ENCODE results near the gene ASB11. TPM values are rescaled to one million over a fixed set of nuclear protein-coding genes. Genes with fewer than 3 reads are reported as not detected.

ASB11 gene
- total RNA-seq, 2 donors from 2014 or later = not detected

DNA sequence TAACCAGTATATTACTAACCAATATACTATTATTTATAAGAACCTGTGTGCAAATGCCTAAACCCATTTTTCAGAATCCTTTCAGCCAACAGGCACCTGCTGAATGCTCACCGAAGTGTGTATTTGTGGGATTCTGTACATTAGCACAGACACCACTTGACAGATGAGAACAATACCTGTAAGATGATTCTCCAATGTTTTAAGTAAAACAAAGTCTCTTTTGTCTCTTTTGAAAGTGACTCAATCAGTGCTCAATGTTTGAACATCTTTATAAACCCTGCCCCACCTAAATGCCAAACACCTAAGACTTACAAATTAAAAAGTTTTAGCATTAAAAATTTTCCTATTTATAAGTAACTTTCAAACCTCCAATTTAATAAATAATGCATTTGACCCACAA is 46.3 kb downstream of the ASB11 start:
- H3K9me3 Mint-ChIP-seq = no peaks in the 10 kb centered on the region
- no peaks in the 10 kb centered on the region for H3K36me3 Mint-ChIP-seq
- no peak for DNase-seq (ENCODE audit: low spot score in 2 of 2)

DNA sequence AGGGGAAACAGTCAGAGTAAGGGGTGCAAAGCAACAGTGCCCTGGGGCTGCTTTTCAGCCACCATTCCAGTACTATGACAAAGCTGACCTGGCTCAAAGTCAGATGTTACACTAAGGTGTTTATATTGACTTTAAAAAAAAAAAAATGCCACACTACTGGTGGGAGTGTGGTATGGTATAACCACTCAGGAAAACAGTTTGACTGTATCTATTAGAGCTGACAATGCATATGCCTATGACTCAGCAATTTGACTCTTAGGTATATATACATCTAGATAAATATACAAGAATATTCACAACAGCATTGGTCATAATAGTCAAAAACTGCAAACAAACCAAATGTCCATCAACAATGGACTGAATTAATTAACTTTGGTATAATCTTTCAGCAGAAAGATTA is 60.6 kb downstream of the ASB11 start:
- DNase-seq (ENCODE audit: low spot score in 2 of 2) = no peak
- H3K9me3 Mint-ChIP-seq = no peaks in the 10 kb centered on the region
- no peak for ATAC-seq
- no peak overlapping the region for H3K27ac Mint-ChIP-seq
- no peaks in the 10 kb centered on the region for H3K36me3 Mint-ChIP-seq

More for the DNA sequence above, 46.3 kb downstream of the ASB11 start:
- H3K27ac Mint-ChIP-seq = no peak overlapping the region
- no peak for ATAC-seq

DNA sequence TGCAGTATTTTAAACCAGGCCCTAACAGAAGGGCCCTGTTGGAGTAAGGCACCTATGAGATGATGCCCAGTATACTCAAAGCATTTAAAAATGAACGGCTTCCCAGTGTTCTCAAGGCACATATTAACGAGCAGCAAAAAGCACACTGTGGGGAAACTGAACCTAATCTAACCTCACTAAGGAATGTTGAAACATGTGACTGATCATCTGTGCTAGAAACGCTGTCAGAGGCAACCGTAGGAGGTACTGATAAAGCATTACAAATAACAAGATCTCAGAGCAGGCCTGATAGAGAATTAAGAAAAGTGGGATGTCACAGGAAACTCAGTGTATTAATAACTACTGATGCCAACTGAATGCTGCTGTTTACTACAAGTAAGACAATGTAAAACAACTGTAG is 69.5 kb downstream of the ASB11 start:
- no peaks in the 10 kb centered on the region for H3K36me3 Mint-ChIP-seq
- DNase-seq (ENCODE audit: low spot score in 2 of 2) = no peak
- no peak overlapping the region for H3K27ac Mint-ChIP-seq
- no peak for ATAC-seq
- no peaks in the 10 kb centered on the region for H3K9me3 Mint-ChIP-seq

DNA sequence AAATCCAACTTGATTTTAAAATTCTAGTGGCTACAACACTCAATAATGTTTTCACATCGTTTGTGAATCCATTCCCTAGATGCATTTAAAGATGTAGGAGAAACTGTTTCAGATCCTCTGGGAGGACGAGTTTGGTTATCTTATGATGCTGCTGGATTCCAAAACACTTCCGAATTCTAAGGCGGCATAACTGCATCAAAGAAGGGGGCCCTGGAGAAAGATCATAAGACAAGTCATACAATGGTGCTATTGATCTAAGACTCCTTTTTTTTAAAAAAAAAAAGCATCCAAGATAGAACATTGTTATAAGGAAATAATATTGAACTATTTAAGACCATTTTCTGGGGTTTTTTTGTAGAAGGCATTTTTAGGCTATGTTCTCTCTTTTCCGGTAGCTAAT is 71.0 kb downstream of the ASB11 start:
- Mint-ChIP-seq H3K27ac (no peak overlapping the region), H3K36me3 (no peaks in the 10 kb centered on the region), H3K9me3 (no peaks in the 10 kb centered on the region)
- DNase-seq (ENCODE audit: low spot score in 2 of 2) (no peak), ATAC-seq (no peak)

DNA sequence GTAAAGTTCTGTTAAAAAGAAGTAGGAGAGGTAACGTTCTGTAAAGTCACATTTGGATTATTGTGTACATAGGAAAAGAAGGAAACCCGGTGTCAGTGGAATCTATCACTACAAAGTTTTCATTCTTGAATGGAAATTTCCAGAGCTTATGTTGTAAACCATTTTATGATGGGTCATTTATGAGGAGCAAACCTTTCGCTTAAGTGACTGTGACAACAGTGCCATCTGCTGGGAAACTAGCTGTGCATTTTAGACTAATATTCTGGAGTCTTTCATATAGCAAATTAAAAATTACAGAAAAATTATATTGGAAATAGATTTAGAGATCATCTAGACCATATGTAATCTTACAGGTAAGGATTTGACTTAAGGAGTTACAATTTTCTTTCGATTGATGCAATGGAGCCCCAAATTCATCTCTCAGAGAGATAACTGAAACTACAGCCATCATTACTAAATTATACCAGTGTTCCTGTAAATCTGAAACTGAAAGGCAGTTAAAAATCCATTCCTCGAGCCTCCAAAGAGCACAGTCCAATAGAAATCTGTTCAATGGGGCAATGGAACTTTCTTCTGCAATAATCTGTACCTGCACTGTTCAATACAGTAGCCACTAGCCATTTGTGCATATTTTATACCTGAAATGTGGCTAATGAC is 72.4 kb downstream of the ASB11 start:
- ATAC-seq = peak in 1 of 2 donors; percentile 35
- peak in 1 of 2 donors; percentile 17 for DNase-seq (ENCODE audit: low spot score in 2 of 2)
- Mint-ChIP-seq H3K27ac (no peak overlapping the region), H3K9me3 (no peaks in the 10 kb centered on the region), H3K36me3 (no peaks in the 10 kb centered on the region)

DNA sequence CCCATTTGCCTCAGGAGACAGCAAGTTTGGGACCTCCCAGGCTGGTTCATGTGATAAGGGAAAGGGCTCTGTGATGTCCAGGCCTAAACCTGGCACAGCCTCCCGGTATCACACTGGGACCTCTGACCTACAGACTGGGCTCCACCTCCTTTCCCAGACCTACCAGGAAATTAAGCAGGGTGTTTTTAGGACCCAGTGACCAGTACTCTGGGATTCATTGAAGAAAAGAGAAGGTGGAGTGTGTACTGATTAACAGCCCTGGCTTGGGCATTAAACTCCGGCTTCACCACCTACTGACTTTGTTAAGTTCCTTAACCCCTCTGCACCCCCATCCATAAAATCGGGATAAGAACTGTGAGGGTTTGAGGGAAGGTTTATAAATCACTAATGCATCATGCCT is 74.1 kb downstream of the ASB11 start:
- H3K9me3 Mint-ChIP-seq = no peaks in the 10 kb centered on the region
- no peaks in the 10 kb centered on the region for H3K36me3 Mint-ChIP-seq
- no peak overlapping the region for H3K27ac Mint-ChIP-seq
- ATAC-seq (no peak), DNase-seq (ENCODE audit: low spot score in 2 of 2) (no peak)

DNA sequence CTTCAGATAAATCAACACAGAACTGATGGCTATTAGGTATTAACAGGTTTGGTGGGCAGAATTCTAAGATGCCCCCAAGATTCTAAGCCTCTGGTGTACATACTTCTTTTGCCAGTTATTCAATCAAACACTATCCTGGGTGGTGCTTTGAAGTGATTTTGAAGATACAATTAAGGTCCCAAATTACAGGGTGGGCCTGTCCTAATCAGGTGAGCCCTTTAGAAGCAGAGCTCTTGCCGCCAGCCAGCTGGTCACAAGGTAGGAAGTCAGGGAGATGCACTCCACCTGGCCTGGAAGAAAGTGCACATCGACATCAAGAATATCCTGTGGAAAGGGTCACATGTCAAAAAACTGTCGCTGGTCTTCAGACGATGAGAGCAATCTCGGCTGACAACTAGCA is 75.0 kb downstream of the ASB11 start:
- H3K36me3 Mint-ChIP-seq = no peaks in the 10 kb centered on the region
- DNase-seq (ENCODE audit: low spot score in 2 of 2) (no peak), ATAC-seq (no peak)
- H3K9me3 Mint-ChIP-seq = no peaks in the 10 kb centered on the region
- no peak overlapping the region for H3K27ac Mint-ChIP-seq

DNA sequence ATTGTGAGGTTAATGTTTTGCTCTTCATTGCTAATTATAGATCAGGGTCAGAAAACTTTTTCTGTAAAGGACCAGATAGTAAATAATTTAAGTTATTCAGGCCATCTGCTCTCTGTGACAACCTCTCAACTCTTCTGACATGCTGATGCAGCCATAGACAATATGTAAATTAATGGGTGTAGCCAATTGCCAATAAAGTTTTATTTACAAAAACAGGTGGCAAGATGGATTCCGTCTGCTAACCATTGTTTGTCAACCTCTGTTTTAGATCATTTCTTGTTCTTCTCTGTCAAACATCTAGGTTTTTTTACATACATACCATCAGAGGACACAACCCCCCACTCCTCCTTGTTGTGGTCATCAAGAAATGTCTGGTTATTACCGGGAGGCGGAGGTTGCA is 79.3 kb downstream of the ASB11 start:
- ATAC-seq (no peak), DNase-seq (ENCODE audit: low spot score in 2 of 2) (no peak)
- Mint-ChIP-seq H3K9me3 (no peaks in the 10 kb centered on the region), H3K27ac (no peak overlapping the region), H3K36me3 (no peaks in the 10 kb centered on the region)

DNA sequence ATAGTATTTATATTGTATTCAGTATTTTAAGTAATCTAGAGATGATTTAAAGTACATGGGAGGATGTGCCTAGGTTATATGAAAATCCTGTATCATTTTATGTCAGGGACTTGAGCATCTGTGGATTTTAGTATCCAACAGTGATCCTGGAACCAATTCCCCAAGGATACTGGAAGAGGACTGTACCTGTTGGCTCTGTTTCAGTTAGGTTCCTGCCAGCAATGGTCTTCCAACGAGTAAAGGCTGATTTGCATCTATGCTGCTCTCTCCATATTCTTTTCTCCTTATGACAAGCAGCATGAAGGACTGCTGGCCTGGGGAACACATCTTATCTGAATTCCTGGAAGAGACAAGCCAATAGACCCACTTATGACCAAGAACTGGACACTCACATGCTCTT is 80.4 kb downstream of the ASB11 start:
- no peaks in the 10 kb centered on the region for H3K36me3 Mint-ChIP-seq
- DNase-seq (ENCODE audit: low spot score in 2 of 2) = no peak
- no peaks in the 10 kb centered on the region for H3K9me3 Mint-ChIP-seq
- no peak for ATAC-seq
- H3K27ac Mint-ChIP-seq = no peak overlapping the region

DNA sequence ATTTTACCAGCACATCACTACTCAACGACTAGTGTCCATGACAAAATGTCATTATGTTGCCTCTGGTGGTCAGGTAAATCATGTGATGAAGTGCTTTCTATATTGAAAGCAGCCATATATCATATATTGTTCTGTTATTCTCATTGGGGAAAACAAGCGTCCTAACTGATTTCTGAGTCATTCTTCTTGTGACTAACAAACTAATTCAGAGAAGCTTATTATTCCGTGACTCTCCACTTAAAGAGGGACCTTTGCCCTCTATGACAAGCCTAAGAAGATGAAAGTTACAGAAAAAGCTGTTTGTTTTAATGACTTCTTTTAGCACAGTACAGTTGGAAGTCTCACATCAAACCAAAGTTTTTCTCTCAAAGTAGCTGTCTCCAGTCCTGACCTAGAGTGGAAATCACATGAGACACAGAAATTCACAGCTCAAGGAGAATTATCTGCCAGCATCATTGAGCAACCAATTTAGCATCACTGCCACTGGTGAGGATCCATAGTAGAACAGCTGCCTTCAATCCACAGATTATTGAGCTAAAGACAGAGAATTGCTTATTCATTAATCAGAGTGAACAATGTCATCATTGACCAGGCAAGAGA is 81.9 kb downstream of the ASB11 start:
- Mint-ChIP-seq H3K9me3 (no peaks in the 10 kb centered on the region), H3K36me3 (no peaks in the 10 kb centered on the region), H3K27ac (no peak overlapping the region)
- DNase-seq (ENCODE audit: low spot score in 2 of 2) (no peak), ATAC-seq (no peak)

Other genes starting within 250 kb of the ASB11 start
- 1 to 10 TPM in 1 of 2 donors, under 1 TPM in 1; 0.71 to 2.5 TPM for gene ASB9, start 45.6 kb downstream of the ASB11 start, total RNA-seq
- gene PIGA, start 19.9 kb upstream of the ASB11 start, total RNA-seq = 10 to 100 TPM; 31.5 to 36.8 TPM
- not detected for gene VEGFD, start 68.8 kb upstream of the ASB11 start, total RNA-seq
- 1 to 10 TPM; 4.6 to 4.7 TPM for gene PIR, start 177.7 kb upstream of the ASB11 start, total RNA-seq
- not detected for gene BMX, start 185.2 kb upstream of the ASB11 start, total RNA-seq

Data from activated naive CD4-positive, alpha-beta T cell treated with anti-CD3 and anti-CD28 coated beads, Interleukin-2, amount 50 U/mL, for 72 hours (primary cell).